IMR-90 (cell line): ENCODE results near the gene TNF. TPM values are rescaled to one million over a fixed set of nuclear protein-coding genes. Genes with fewer than 3 reads are reported as not detected.

Experiments used
- ATAC-seq: fragments of 200-7000 bp; cut with Tn5 transposase; 2 replicates; pipeline ENCODE4 v1.9.1; 2020; ENCODE audit warnings: low read depth, mild to moderate bottlenecking, moderate library complexity
- BruUV-seq: library from RNA; stranded (reverse); fragments of 400-500 nt; replicated peaks from 2 replicates; lab custom pipeline; 2021; lab: Mats Ljungman, UMichigan
- CTCF ChIA-PET: fragments of 300-600 bp; formaldehyde crosslinking; extraction: SDS; loops from one replicate; lab custom pipeline; 2021; ENCODE audit warnings: antibody characterized with exemption; lab: Yijun Ruan, JAX
- POLR2A ChIA-PET: fragments of 300-600 bp; sonication (Branson Sonifier 250); formaldehyde crosslinking; loops from one replicate; lab custom pipeline; 2022; ENCODE audit warnings: antibody characterized with exemption; ENCODE audit not compliant: unreplicated experiment; lab: Charles Lee
- DNase-seq: peaks from one replicate; pipeline ENCODE4 v3.0.0; 2013
- H2AFZ ChIP-seq: replicated peaks from 2 replicates; pipeline ENCODE3; 2013; ENCODE audit warnings: low read length, mild to moderate bottlenecking; ENCODE audit not compliant: poor library complexity
- H2AK5ac ChIP-seq: 2 replicates; pipeline ENCODE4 v1.6.1; 2013; ENCODE audit warnings: low read depth, low read length, inconsistent platforms
- H2AK9ac ChIP-seq: replicated peaks from 2 replicates; pipeline ENCODE3; 2013; ENCODE audit warnings: mild to moderate bottlenecking, low read depth, low read length, moderate library complexity; ENCODE audit not compliant: poor library complexity
- H2BK120ac ChIP-seq: 2 replicates; pipeline ENCODE4 v1.6.1; 2013; ENCODE audit warnings: low read depth, low read length, inconsistent platforms
- H2BK15ac ChIP-seq: 3 replicates; pipeline ENCODE4 v1.6.1; 2013; ENCODE audit warnings: low read depth, low read length, inconsistent platforms
- H2BK20ac ChIP-seq: 2 replicates; pipeline ENCODE4 v1.6.1; 2013; ENCODE audit warnings: low read depth, mild to moderate bottlenecking, inconsistent platforms, low read length, moderate library complexity
- H2BK5ac ChIP-seq: 2 replicates; pipeline ENCODE4 v1.6.1; 2013; ENCODE audit warnings: mild to moderate bottlenecking, low read depth, low read length, inconsistent platforms; ENCODE audit not compliant: poor library complexity, severe bottlenecking
- H3K14ac ChIP-seq: replicated peaks from 2 replicates; pipeline ENCODE4 v1.6.1; 2013; ENCODE audit warnings: low read depth, low read length, inconsistent platforms
- H3K18ac ChIP-seq: 2 replicates; pipeline ENCODE4 v1.6.1; 2013; ENCODE audit warnings: low read depth, low read length, control low read depth
- H3K23ac ChIP-seq: 2 replicates; pipeline ENCODE4 v1.6.1; 2013; ENCODE audit warnings: low read depth, low read length, inconsistent platforms
- H3K27ac ChIP-seq: 2 replicates; pipeline ENCODE4 v1.5.1; 2013; ENCODE audit warnings: mild to moderate bottlenecking, control low read depth, low read length; ENCODE audit not compliant: insufficient read depth
- H3K27me3 ChIP-seq: 2 replicates; pipeline ENCODE4 v1.6.1; 2013; ENCODE audit warnings: low read length; ENCODE audit not compliant: control insufficient read depth, insufficient read depth
- H3K36me3 ChIP-seq: 2 replicates; pipeline ENCODE4 v1.6.1; 2013; ENCODE audit warnings: low read length, mixed read lengths; ENCODE audit not compliant: control insufficient read depth, insufficient read depth
- H3K4ac ChIP-seq: 2 replicates; pipeline ENCODE4 v1.6.1; 2013; ENCODE audit warnings: low read depth, low read length, inconsistent platforms
- H3K4me1 ChIP-seq: 2 replicates; pipeline ENCODE4 v1.6.1; 2013; ENCODE audit warnings: low read length, mixed read lengths; ENCODE audit not compliant: control insufficient read depth, insufficient read depth
- H3K4me2 ChIP-seq: 2 replicates; pipeline ENCODE4 v1.6.1; 2013; ENCODE audit warnings: low read depth, mild to moderate bottlenecking, control low read depth, low read length, moderate library complexity
- H3K4me3 ChIP-seq: 2 replicates; pipeline ENCODE4 v1.5.1; 2013; ENCODE audit warnings: low read depth, mild to moderate bottlenecking, control low read depth, low read length, moderate library complexity; ENCODE audit not compliant: insufficient read depth
- H3K56ac ChIP-seq: 2 replicates; pipeline ENCODE4 v1.6.1; 2013; ENCODE audit warnings: low read length, inconsistent platforms; ENCODE audit not compliant: insufficient read depth; ENCODE audit errors: extremely low read depth
- H3K79me1 ChIP-seq, 2 experiments: 2 replicates each; pipeline ENCODE4 v1.6.1; 2013; ENCODE audit warnings: low read length in 2 of 2, inconsistent platforms in 1 of 2, low read depth in 1 of 2
- H3K9ac ChIP-seq: 2 replicates; pipeline ENCODE4 v1.6.1; 2013; ENCODE audit warnings: low read depth, low read length, control low read depth
- H3K9me1 ChIP-seq: 2 replicates; pipeline ENCODE4 v1.6.1; 2013; ENCODE audit warnings: low read length, inconsistent platforms; ENCODE audit not compliant: insufficient read depth
- H3K9me3 ChIP-seq: 2 replicates; pipeline ENCODE4 v1.6.1; 2013; ENCODE audit warnings: low read length; ENCODE audit not compliant: control insufficient read depth, insufficient read depth
- H4K20me1 ChIP-seq: 2 replicates; pipeline ENCODE4 v1.6.1; 2013; ENCODE audit warnings: low read length, inconsistent platforms; ENCODE audit not compliant: insufficient read depth
- H4K5ac ChIP-seq: 2 replicates; pipeline ENCODE4 v1.6.1; 2013; ENCODE audit warnings: mild to moderate bottlenecking, low read depth, low read length, control low read depth
- H4K8ac ChIP-seq, 2 experiments: 2 replicates each; pipeline ENCODE4 v1.6.1; 2013; ENCODE audit warnings: low read depth in 2 of 2, low read length in 2 of 2, control low read depth in 1 of 2, inconsistent platforms in 1 of 2
- H4K91ac ChIP-seq: 2 replicates; pipeline ENCODE4 v1.6.1; 2013; ENCODE audit warnings: low read depth, low read length, inconsistent platforms; ENCODE audit not compliant: insufficient read depth
- BHLHE40 ChIP-seq: fragments of 150-350 bp; IDR thresholded peaks from 2 replicates; pipeline ENCODE4 v1.6.1; 2016; ENCODE audit warnings: mild to moderate bottlenecking, low read depth, low read length
- CEBPB ChIP-seq: IDR thresholded peaks from 2 replicates; pipeline ENCODE4 v1.6.1; 2012; ENCODE audit warnings: low read depth, low read length, improper control_type of control experiment
- CHD1 ChIP-seq: IDR thresholded peaks from 2 replicates; pipeline ENCODE4 v1.6.1; 2012; ENCODE audit warnings: low read depth, low read length, improper control_type of control experiment
- MAFK ChIP-seq: IDR thresholded peaks from 2 replicates; pipeline ENCODE4 v1.6.1; 2012; ENCODE audit warnings: low read depth, low read length, improper control_type of control experiment
- MAZ ChIP-seq: IDR thresholded peaks from 2 replicates; pipeline ENCODE4 v1.6.1; 2012; ENCODE audit warnings: low read depth, mild to moderate bottlenecking, low read length, improper control_type of control experiment, moderate library complexity, borderline replicate concordance
- MXI1 ChIP-seq: IDR thresholded peaks from 2 replicates; pipeline ENCODE4 v1.6.1; 2012; ENCODE audit warnings: low read depth, mild to moderate bottlenecking, low read length, moderate library complexity, borderline replicate concordance
- NFE2L2 ChIP-seq: fragments of 150-350 bp; IDR thresholded peaks from 2 replicates; pipeline ENCODE4 v1.6.1; 2016; ENCODE audit warnings: low read depth, mild to moderate bottlenecking, low read length
- POLR2A ChIP-seq: IDR thresholded peaks from 2 replicates; pipeline ENCODE4 v1.6.1; 2012; ENCODE audit warnings: mild to moderate bottlenecking, low read depth, low read length
- RAD21 ChIP-seq: IDR thresholded peaks from 2 replicates; pipeline ENCODE4 v1.6.1; 2012; ENCODE audit warnings: low read length, improper control_type of control experiment
- RCOR1 ChIP-seq: IDR thresholded peaks from 2 replicates; pipeline ENCODE4 v1.6.1; 2012; ENCODE audit warnings: mild to moderate bottlenecking, low read length, improper control_type of control experiment; ENCODE audit not compliant: insufficient replicate concordance
- RFX5 ChIP-seq: IDR thresholded peaks from 2 replicates; pipeline ENCODE4 v1.8.0; 2012; ENCODE audit warnings: low read depth, mild to moderate bottlenecking, low read length, moderate library complexity
- SMC3 ChIP-seq: fragments of 150-350 bp; IDR thresholded peaks from 2 replicates; pipeline ENCODE4 v1.6.1; 2016; ENCODE audit warnings: low read depth, mild to moderate bottlenecking, antibody characterized with exemption, low read length, moderate library complexity
- WGBS, 2 experiments: methylation state at CpG; one replicate each; pipeline versions ENCODE4 v1.1.5 to v1.1.7; 2013; ENCODE audit warnings: missing lambda C conversion rate in 2 of 2; ENCODE audit not compliant: insufficient read length in 1 of 2; ENCODE audit errors: extremely low coverage in 2 of 2; 5-methylcytosine and 5-hydroxymethylcytosine counted together
- dilution Hi-C: fragments of 300-500 bp; cut with HindIII; formaldehyde crosslinking; loops from one replicate; pipeline ENCODE4 v1.14.3; 2018; ENCODE audit warnings: low sequenced_read_pairs; ENCODE audit not compliant: unreplicated experiment
- in situ Hi-C: fragments of 300-500 bp; cut with MboI; formaldehyde crosslinking; loops from 3 replicates; pipeline ENCODE4 v1.14.3; 2019; ENCODE audit warnings: low sequenced_read_pairs, inconsistent platforms, mixed read lengths
- intact Hi-C: fragments of 100-400 bp; cut with micrococcal nuclease; formaldehyde crosslinking; loops from 2 replicates; pipeline ENCODE4 v1.10.0; 2022
- polyA plus RNA-seq, 3 experiments: library from polyadenylated mRNA; depleted of rRNA; stranded (reverse); fragments of >200 nt; gene quantifications; 2 replicates each; pipeline ENCODE4 v1.2.3, GENCODE V29; 2012; ENCODE audit warnings: low replicate concordance in 1 of 3
- total RNA-seq: library from RNA; depleted of rRNA; stranded (reverse); fragments of >200 nt; gene quantifications from 2 replicates; pipeline ENCODE4 v1.2.3, GENCODE V29; 2012
- TF ChIP-seq, protein P1 (sequence below): conservative IDR thresholded peaks from 2 replicates; pipeline ENCODE4 v1.5.1; 2012; ENCODE audit warnings: mild to moderate bottlenecking, low read depth, low read length, improper control_type of control experiment
- TF ChIP-seq, protein P2 (sequence below): fragments of 150-350 bp; IDR thresholded peaks from 2 replicates; pipeline ENCODE4 v1.6.1; 2016; ENCODE audit warnings: low read depth, mild to moderate bottlenecking, low read length, moderate library complexity, borderline replicate concordance
- TF ChIP-seq, protein P3 (sequence below): fragments of 150-350 bp; IDR thresholded peaks from 2 replicates; pipeline ENCODE4 v1.6.1; 2017; ENCODE audit warnings: mild to moderate bottlenecking, antibody characterized with exemption, low read length, low read depth

Gene TNF
- total and polyA plus RNA-seq, 2 of the 4 experiments (the other 2 are of a cell fraction), result not detected

DNA sequence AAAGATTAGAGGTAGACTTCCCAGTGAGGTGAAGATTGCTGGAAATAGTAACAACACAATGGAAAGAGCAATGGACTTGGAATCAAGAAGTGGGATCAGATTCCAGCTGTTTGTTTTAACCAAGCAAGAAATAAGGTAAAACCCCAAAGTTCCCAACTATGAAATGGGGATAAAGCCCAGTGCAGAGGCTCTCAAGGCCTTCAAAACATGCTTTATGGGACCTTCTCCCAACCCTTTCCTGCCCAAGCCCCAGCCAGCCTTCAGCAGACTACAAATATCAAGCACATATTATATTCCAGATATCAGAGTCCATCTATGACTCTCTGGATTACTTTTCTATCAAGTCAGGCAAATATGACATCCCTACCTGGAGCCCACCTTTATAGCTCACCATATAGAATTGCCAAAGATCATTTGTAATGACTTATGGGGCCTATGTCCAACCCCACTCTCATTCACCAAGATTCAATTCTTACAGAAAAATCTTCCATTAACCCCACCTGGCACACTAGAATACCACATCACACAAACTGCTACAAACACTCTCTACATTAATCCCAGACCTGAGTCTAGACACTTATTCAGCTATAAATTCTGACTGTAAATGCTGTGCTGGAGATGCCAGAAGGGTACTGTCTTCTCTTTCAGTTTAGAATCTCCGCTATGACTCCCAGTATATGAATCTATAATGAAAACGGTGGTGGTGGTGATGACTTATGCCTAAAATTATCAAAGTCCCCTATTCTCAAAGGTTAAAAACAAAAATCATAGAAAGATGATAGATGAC is 39.6 kb upstream of the TNF start:
- Histone ChIP-seq H3K4ac (no peak overlapping the region), H3K79me1 (peaks cover 41 to 81% of the 10 kb centered on the region in 2 experiments), H4K8ac (no peak overlapping the region), H4K5ac (no peak overlapping the region), H2BK120ac (no peak overlapping the region), H3K18ac (no peak overlapping the region), H3K4me3 (no peak overlapping the region), H3K9ac (no peak overlapping the region), H2BK5ac (no peak overlapping the region), H2AFZ (no peak overlapping the region), H2AK9ac (no peak overlapping the region), H3K4me1 (peaks cover 10% of the 10 kb centered on the region), H3K27me3 (no peaks in the 10 kb centered on the region), H2BK20ac (no peak overlapping the region), H2AK5ac (no peak overlapping the region), H4K20me1 (peaks cover 90% of the 10 kb centered on the region), H3K9me3 (no peaks in the 10 kb centered on the region), H3K23ac (no peak overlapping the region), H3K27ac (no peak overlapping the region), H3K4me2 (no peak overlapping the region), H3K14ac (no peak overlapping the region), H2BK15ac (no peak overlapping the region), H4K91ac (no peak overlapping the region), H3K56ac (no peak overlapping the region), H3K9me1 (0 out of 2 replicates have a peak, but pooled peaks cover 8% of the 10 kb centered on the region), H3K36me3 (peaks cover 78% of the 10 kb centered on the region)
- no peak for ATAC-seq
- in situ Hi-C loops (no loop called here), intact Hi-C loops (no loop called here), dilution Hi-C loops (no loop called here)
- WGBS, 2 experiments, result no CpG with 5 or more reads among the region's 2 CpGs
- no peak for DNase-seq
- POLR2A ChIA-PET, result interaction anchor here (0.6 kb wide), 1 partner anchor 557 kb away, joined by 3 read pairs; no protein-coding TSS in a partner anchor
- BruUV-seq, result no TSS peak
- CTCF ChIA-PET, result no interaction called here
- TF ChIP-seq, protein P1, sequence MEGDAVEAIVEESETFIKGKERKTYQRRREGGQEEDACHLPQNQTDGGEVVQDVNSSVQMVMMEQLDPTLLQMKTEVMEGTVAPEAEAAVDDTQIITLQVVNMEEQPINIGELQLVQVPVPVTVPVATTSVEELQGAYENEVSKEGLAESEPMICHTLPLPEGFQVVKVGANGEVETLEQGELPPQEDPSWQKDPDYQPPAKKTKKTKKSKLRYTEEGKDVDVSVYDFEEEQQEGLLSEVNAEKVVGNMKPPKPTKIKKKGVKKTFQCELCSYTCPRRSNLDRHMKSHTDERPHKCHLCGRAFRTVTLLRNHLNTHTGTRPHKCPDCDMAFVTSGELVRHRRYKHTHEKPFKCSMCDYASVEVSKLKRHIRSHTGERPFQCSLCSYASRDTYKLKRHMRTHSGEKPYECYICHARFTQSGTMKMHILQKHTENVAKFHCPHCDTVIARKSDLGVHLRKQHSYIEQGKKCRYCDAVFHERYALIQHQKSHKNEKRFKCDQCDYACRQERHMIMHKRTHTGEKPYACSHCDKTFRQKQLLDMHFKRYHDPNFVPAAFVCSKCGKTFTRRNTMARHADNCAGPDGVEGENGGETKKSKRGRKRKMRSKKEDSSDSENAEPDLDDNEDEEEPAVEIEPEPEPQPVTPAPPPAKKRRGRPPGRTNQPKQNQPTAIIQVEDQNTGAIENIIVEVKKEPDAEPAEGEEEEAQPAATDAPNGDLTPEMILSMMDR, result no peak
- no peak for TF ChIP-seq MAFK
- no peak for TF ChIP-seq CHD1
- TF ChIP-seq SMC3, result no peak
- no peak for TF ChIP-seq POLR2A
- no peak for TF ChIP-seq BHLHE40
- TF ChIP-seq CEBPB, result no peak
- no peak for TF ChIP-seq RAD21
- TF ChIP-seq NFE2L2, result no peak
- TF ChIP-seq RFX5, result no peak
- no peak for TF ChIP-seq MAZ
- TF ChIP-seq, protein P2, sequence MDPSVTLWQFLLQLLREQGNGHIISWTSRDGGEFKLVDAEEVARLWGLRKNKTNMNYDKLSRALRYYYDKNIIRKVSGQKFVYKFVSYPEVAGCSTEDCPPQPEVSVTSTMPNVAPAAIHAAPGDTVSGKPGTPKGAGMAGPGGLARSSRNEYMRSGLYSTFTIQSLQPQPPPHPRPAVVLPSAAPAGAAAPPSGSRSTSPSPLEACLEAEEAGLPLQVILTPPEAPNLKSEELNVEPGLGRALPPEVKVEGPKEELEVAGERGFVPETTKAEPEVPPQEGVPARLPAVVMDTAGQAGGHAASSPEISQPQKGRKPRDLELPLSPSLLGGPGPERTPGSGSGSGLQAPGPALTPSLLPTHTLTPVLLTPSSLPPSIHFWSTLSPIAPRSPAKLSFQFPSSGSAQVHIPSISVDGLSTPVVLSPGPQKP, result no peak
- no peak for TF ChIP-seq MXI1
- TF ChIP-seq, protein P3, sequence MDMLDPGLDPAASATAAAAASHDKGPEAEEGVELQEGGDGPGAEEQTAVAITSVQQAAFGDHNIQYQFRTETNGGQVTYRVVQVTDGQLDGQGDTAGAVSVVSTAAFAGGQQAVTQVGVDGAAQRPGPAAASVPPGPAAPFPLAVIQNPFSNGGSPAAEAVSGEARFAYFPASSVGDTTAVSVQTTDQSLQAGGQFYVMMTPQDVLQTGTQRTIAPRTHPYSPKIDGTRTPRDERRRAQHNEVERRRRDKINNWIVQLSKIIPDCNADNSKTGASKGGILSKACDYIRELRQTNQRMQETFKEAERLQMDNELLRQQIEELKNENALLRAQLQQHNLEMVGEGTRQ, result no peak
- TF ChIP-seq RCOR1, result no peak
